K562 (cell line): Measurements from ENCODE around the gene CDKL4. TPM values are rescaled to one million over a fixed set of nuclear protein-coding genes. Genes with fewer than 3 reads are reported as not detected.
A peak's percentile ranks its signal among the peaks of the same experiment; 100 is the strongest.

Experiments
- ATAC-seq: fragments of 200-7000 bp; cut with Tn5 transposase; 3 replicates; pipeline ENCODE4 v1.9.1; 2020; ENCODE audit warnings: moderate library complexity
- Bru-seq: library from RNA; stranded (reverse); fragments of 400-500 nt; gene quantifications from one replicate; lab custom pipeline; 2021; lab: Mats Ljungman, UMichigan
- BruChase-seq, 2 experiments: library from RNA; stranded (reverse); fragments of 400-500 nt; gene quantifications; one replicate each; lab custom pipeline; 2021; lab: Mats Ljungman, UMichigan
- BruUV-seq: library from RNA; stranded (reverse); fragments of 400-500 nt; replicated peaks from 2 replicates; lab custom pipeline; 2021; lab: Mats Ljungman, UMichigan
- CTCF ChIA-PET: fragments of 300-600 bp; formaldehyde crosslinking; extraction: SDS; loops from one replicate; lab custom pipeline; 2021; ENCODE audit warnings: low intra/inter-chr PET ratio; lab: Yijun Ruan, JAX
- POLR2A ChIA-PET: fragments of 300-600, 350-650 bp; sonication (Branson Sonifier 250); formaldehyde crosslinking; extraction: SDS; loops from one replicate; lab custom pipeline; 2021; ENCODE audit warnings: antibody characterized with exemption, inconsistent platforms; lab: Yijun Ruan, JAX
- DNase-seq, 4 experiments: peaks; one replicate each; pipeline versions ENCODE4 v3.0.0 to v3.0.0-alpha.2; 2011 to 2018; ENCODE audit warnings: low spot score in 3 of 4, mixed read lengths in 3 of 4; ENCODE audit errors: extremely low read depth in 1 of 4
- FAIRE-seq: peaks from 2 replicates; lab custom pipeline; 2011; peaks lifted over from hg19 to GRCh38; lab: Jason Lieb, UNC
- H2AFZ ChIP-seq: 2 replicates; pipeline ENCODE4 v1.6.0; 2011; ENCODE audit warnings: low read depth, low read length, control low read depth, inconsistent platforms
- H3K27ac ChIP-seq: fragments of 200-600 bp; 3 replicates; pipeline ENCODE4 v1.8.0; 2011; ENCODE audit warnings: low read depth, mild to moderate bottlenecking, control low read depth, inconsistent platforms, low read length, moderate library complexity, mixed read lengths; ENCODE audit errors: extremely low read depth
- H3K27me3 ChIP-seq, 2 experiments: fragments of 300-600 bp in 1 of 2; 2 replicates in 1 of 2; 3 replicates in 1 of 2; pipeline versions ENCODE4 v1.6.0 to v1.8.0; 2011; ENCODE audit warnings: inconsistent platforms in 2 of 2, low read length in 2 of 2, mild to moderate bottlenecking in 1 of 2, mixed read lengths in 1 of 2, moderate library complexity in 1 of 2; ENCODE audit not compliant: control insufficient read depth in 2 of 2, insufficient read depth in 2 of 2
- H3K36me3 ChIP-seq: fragments of 300-600 bp; 3 replicates; pipeline ENCODE4 v1.8.0; 2011; ENCODE audit warnings: mild to moderate bottlenecking, low read length, inconsistent platforms; ENCODE audit not compliant: control insufficient read depth, insufficient read depth
- H3K4me1 ChIP-seq, 2 experiments: fragments of 200-600 bp in 1 of 2; replicated peaks in 1 of 2; 2 replicates in 1 of 2; 3 replicates in 1 of 2; pipeline versions ENCODE4 v1.5.1 to v1.8.0; 2011; ENCODE audit warnings: inconsistent platforms in 2 of 2, low read length in 2 of 2, mild to moderate bottlenecking in 1 of 2, mixed read lengths in 1 of 2, moderate library complexity in 1 of 2; ENCODE audit not compliant: control insufficient read depth in 2 of 2, insufficient read depth in 2 of 2
- H3K4me2 ChIP-seq: 2 replicates; pipeline ENCODE4 v1.6.1; 2011; ENCODE audit warnings: low read length, control low read depth, inconsistent platforms, mixed read lengths; ENCODE audit not compliant: insufficient read depth
- H3K4me3 ChIP-seq: fragments of 200-600 bp; sonication (generic), shearing (Covaris generic); 2 replicates; pipeline ENCODE4 v1.5.1; 2016; ENCODE audit warnings: control low read depth, inconsistent platforms
- H3K79me2 ChIP-seq: fragments of 200-600 bp; 3 replicates; pipeline ENCODE4 v1.8.0; 2011; ENCODE audit warnings: low read length, inconsistent platforms; ENCODE audit not compliant: control insufficient read depth, insufficient read depth
- H3K9ac ChIP-seq, 2 experiments: 2 replicates each; pipeline versions ENCODE4 v1.6.0 to v1.6.1; 2011; ENCODE audit warnings: low read depth in 2 of 2, low read length in 2 of 2, control low read depth in 1 of 2, inconsistent platforms in 1 of 2, mild to moderate bottlenecking in 1 of 2, mixed read lengths in 1 of 2; ENCODE audit not compliant: insufficient read depth in 1 of 2
- H3K9me1 ChIP-seq: one replicate; pipeline ENCODE4 v1.6.0; 2011; ENCODE audit warnings: inconsistent platforms, mild to moderate bottlenecking, low read length, moderate library complexity; ENCODE audit not compliant: control insufficient read depth, insufficient read depth
- H3K9me3 ChIP-seq: replicated peaks from 2 replicates; pipeline ENCODE4 v1.5.1; 2011; ENCODE audit warnings: low read depth, low read length, inconsistent platforms; ENCODE audit not compliant: control insufficient read depth, insufficient read depth
- H4K20me1 ChIP-seq: replicated peaks from 2 replicates; pipeline ENCODE4 v1.6.1; 2011; ENCODE audit warnings: low read length, inconsistent platforms, mixed read lengths; ENCODE audit not compliant: control insufficient read depth, insufficient read depth
- CHD2 ChIP-seq: IDR thresholded peaks from 2 replicates; pipeline ENCODE4 v1.6.1; 2011; ENCODE audit warnings: low read depth, low read length
- ETV1 ChIP-seq: fragments of 450-650 bp; conservative IDR thresholded peaks from 2 replicates; pipeline ENCODE4 v1.6.1; 2016; ENCODE audit warnings: missing genetic modification characterization, control low read depth, low read depth, missing compliant biosample characterization
- HNRNPH1 ChIP-seq: fragments of 200-400 bp; formaldehyde crosslinking; optimal IDR thresholded peaks from 2 replicates; pipeline ENCODE3; 2017; ENCODE audit warnings: low read depth, mild to moderate bottlenecking, low read length, moderate library complexity
- ILK ChIP-seq: fragments of 450-650 bp; IDR thresholded peaks from 2 replicates; pipeline ENCODE4 v1.6.1; 2016; ENCODE audit warnings: missing genetic modification characterization, low read depth, mild to moderate bottlenecking, missing compliant biosample characterization, moderate library complexity, borderline replicate concordance
- NRF1 ChIP-seq, 2 experiments: fragments of 450-650 bp; IDR thresholded peaks in 1 of 2; conservative IDR thresholded peaks in 1 of 2; 2 replicates each; pipeline ENCODE4 v1.6.1; 2014; ENCODE audit warnings: mild to moderate bottlenecking in 2 of 2
- POLR2G ChIP-seq: fragments of 200-400 bp; formaldehyde crosslinking; IDR thresholded peaks from 2 replicates; pipeline ENCODE4 v1.6.1; 2017; ENCODE audit warnings: low read depth, mild to moderate bottlenecking, antibody characterized with exemption, low read length, moderate library complexity
- RBM14 ChIP-seq: fragments of 200-400 bp; formaldehyde crosslinking; IDR thresholded peaks from 2 replicates; pipeline ENCODE4 v1.6.1; 2018; ENCODE audit warnings: low read depth, mild to moderate bottlenecking, low read length, moderate library complexity, borderline replicate concordance; ENCODE audit not compliant: insufficient read depth
- RBM22 ChIP-seq: fragments of 200-400 bp; formaldehyde crosslinking; IDR thresholded peaks from 2 replicates; pipeline ENCODE4 v1.6.1; 2018; ENCODE audit warnings: low read length, low read depth; ENCODE audit not compliant: poor library complexity, severe bottlenecking
- ZNF133 ChIP-seq: fragments of 250-450 bp; sonication (Bioruptor Pico); IDR thresholded peaks from 2 replicates; pipeline ENCODE4 v1.4.0; 2020; ENCODE audit warnings: mild to moderate bottlenecking
- WGBS: fragments of 100-300 bp; shearing (Covaris generic); methylation state at CpG from one replicate; pipeline ENCODE4 v1.1.6; 2016; ENCODE audit warnings: low coverage, mixed read lengths; ENCODE audit not compliant: insufficient coverage; ENCODE audit errors: missing lambda C conversion rate; 5-methylcytosine and 5-hydroxymethylcytosine counted together
- in situ Hi-C: fragments of 300-500 bp; cut with MboI; formaldehyde crosslinking; loops from 4 replicates; pipeline ENCODE4 v1.15.0; 2018; ENCODE audit warnings: inconsistent platforms, mixed read lengths
- intact Hi-C: fragments of 100-400 bp; cut with micrococcal nuclease; formaldehyde crosslinking; loops from 2 replicates; pipeline ENCODE4 v1.14.2; 2022
- long read RNA-seq, 3 experiments: library from polyadenylated mRNA in 2 of 3; library from RNA in 1 of 3; unstranded in 2 of 3; stranded (forward) in 1 of 3; transcript quantifications; one replicate each; pipeline ENCODE4 v2.0.0, GENCODE V29; 2019 to 2022
- polyA minus RNA-seq, 3 experiments: library from RNA; depleted of rRNA, polyadenylated mRNA; stranded (reverse); fragments of >200 nt; gene quantifications; 2 replicates each; pipeline ENCODE4 v1.2.3, GENCODE V29; 2011
- polyA plus RNA-seq, 8 experiments: library from polyadenylated mRNA; depleted of rRNA in 4 of 8; stranded (reverse) in 5 of 8; unstranded in 3 of 8; fragments of >200 nt; fragmentation: Nextera tagmentation in 2 of 8; fragmentation: Illumina TruSeq in 1 of 8; extraction: Ambion mirVana in 2 of 8; extraction: Trizol in 1 of 8; gene quantifications; 2 replicates each; pipeline versions ENCODE4 v1.2.1 to v1.2.3, GENCODE V29; 2011 to 2014; ENCODE audit warnings: inconsistent platforms in 1 of 8, missing spikeins in 1 of 8
- total RNA-seq, 7 experiments: library from RNA; depleted of rRNA in 6 of 7; stranded (reverse); fragments of >200 nt in 6 of 7; fragmentation: Illumina TruSeq in 2 of 7; extraction: Trizol in 2 of 7; gene quantifications; 2 replicates each; pipeline versions ENCODE4 v1.2.1 to v1.2.3, GENCODE V29; 2011 to 2021; ENCODE audit warnings: low replicate concordance in 1 of 7
- TF ChIP-seq, protein P1 (sequence below): fragments of 450-650 bp; IDR thresholded peaks from one replicate; pipeline ENCODE4 v1.6.1; 2018; ENCODE audit warnings: mild to moderate bottlenecking, moderate library complexity; ENCODE audit not compliant: partially characterized antibody
- TF ChIP-seq, protein P2 (sequence below): sonication (generic); formaldehyde crosslinking; IDR thresholded peaks from 2 replicates; pipeline ENCODE4 v1.8.1; 2023; ENCODE audit warnings: mild to moderate bottlenecking, missing genetic modification reagents

The CDKL4 gene
- total RNA-seq (2011; cell fraction: chromatin; rRNA removed; ENCODE audit: low replicate concordance): not detected in 2 replicates
- total RNA-seq (2011; cell fraction: nucleolus; rRNA removed): not detected in 2 replicates
- total RNA-seq (2011; cell fraction: nucleoplasm; rRNA removed): not detected in 2 replicates
- total RNA-seq (2014; rRNA removed) (not detected in 2 replicates), total RNA-seq (2014; rRNA removed; fragmentation: Illumina TruSeq; extraction: Trizol) (not detected in 2 replicates), total RNA-seq (2015; rRNA removed; fragmentation: Illumina TruSeq; extraction: Trizol) (not detected in 2 replicates), total RNA-seq (2021) (not detected in 2 replicates), polyA plus RNA-seq (2011; rRNA removed) (not detected in 2 replicates), polyA plus RNA-seq (2014; fragmentation: Illumina TruSeq; extraction: Trizol) (not detected in 2 replicates), polyA plus RNA-seq (2014; fragmentation: Nextera tagmentation; extraction: Ambion mirVana) (not detected), polyA plus RNA-seq (2014; rRNA removed) (not detected in 2 replicates), polyA minus RNA-seq (2011; rRNA and poly(A)+ RNA removed) (0.45 TPM in 1 of 2 replicates, not detected in the other), Bru-seq, nascent RNA (percentile 24 among the genes with signal in this experiment), BruChase-seq, experiment 1, labeled RNA remaining after a 2-hour chase (percentile 52 among the genes with signal in this experiment), BruChase-seq, experiment 2, labeled RNA remaining after a 6-hour chase (percentile 47 among the genes with signal in this experiment)
- polyA plus RNA-seq (2011; cell fraction: cytosol; rRNA removed): not detected in 2 replicates
- polyA plus RNA-seq (2011; cell fraction: nucleus; rRNA removed): not detected in 2 replicates
- not detected in 2 replicates for polyA plus RNA-seq (2012)
- polyA minus RNA-seq (2011; cell fraction: cytosol; rRNA and poly(A)+ RNA removed): not detected in 2 replicates
- polyA minus RNA-seq (2011; cell fraction: nucleus; rRNA and poly(A)+ RNA removed): not detected in 2 replicates
- long read RNA-seq, experiment 1: 0 reads
- long read RNA-seq, experiment 2: 0 reads
- long read RNA-seq, experiment 3: 0 reads

DNA sequence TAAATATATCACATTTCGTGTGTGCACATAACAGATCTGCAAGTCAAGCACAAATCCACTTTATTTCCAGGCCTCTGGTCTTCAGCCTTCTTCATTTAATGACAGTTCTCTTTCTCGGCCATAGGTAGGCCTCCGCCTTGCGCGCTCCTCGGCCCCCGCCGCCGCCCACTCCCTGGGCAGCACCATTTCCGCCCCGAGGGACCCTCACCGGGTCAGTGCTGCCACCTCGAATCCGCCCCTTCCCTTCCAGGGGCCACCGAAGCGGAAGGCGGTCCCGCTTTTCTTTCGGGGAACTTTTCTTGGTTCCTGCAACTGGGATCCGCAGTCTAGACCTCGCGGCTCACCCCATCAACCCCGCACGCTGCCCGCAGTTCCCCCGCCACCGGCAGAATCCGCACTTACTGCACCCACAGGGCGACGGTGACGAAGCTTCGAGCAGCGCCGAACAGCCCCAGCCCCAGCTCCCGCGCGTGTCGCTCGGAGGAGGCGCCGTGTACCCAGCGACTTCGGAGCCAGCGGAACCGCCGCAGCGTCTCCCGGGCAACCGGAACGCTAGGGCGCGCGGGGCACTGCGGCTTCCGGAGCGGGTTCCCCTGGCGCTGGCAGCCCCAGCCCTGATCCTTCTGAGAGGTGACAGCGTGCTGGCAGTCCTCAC is at the start of gene CDKL4:
CDKL4 (minus strand) TSS at position 502 of the 655 bp plus-strand sequence.
- Histone ChIP-seq H3K79me2 (no peaks in the 10 kb centered on the region), H4K20me1 (no peaks in the 10 kb centered on the region), H3K9me3 (no peaks in the 10 kb centered on the region; the same call in 1 of the 2 replicates), H3K4me2 (no peak within 1 kb of the TSS), H3K9me1 (no peaks in the 10 kb centered on the region), H3K4me1 (no peaks in the 10 kb centered on the region), H3K27ac (no peak within 1 kb of the TSS), H3K9ac (no peak within 1 kb of the TSS), H3K4me3 (no peak within 1 kb of the TSS), H3K36me3 (peaks cover 3% of the 10 kb centered on the region; the same call in 1 of the 3 replicates), H3K27me3 (no peaks in the 10 kb centered on the region), H2AFZ (no peak within 1 kb of the TSS)
- no TSS peak for BruUV-seq
- TF ChIP-seq, protein P1, sequence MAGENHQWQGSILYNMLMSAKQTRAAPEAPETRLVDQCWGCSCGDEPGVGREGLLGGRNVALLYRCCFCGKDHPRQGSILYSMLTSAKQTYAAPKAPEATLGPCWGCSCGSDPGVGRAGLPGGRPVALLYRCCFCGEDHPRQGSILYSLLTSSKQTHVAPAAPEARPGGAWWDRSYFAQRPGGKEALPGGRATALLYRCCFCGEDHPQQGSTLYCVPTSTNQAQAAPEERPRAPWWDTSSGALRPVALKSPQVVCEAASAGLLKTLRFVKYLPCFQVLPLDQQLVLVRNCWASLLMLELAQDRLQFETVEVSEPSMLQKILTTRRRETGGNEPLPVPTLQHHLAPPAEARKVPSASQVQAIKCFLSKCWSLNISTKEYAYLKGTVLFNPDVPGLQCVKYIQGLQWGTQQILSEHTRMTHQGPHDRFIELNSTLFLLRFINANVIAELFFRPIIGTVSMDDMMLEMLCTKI: no peak
- TF ChIP-seq ZNF133 (CRISPR knock-in tag) (no peak), RBM14 (no peak), POLR2G (peak; percentile 18; the same call in 1 of the 2 replicates), RBM22 (peak; percentile 42), ETV1 (tag) (no peak), NRF1 (conservative IDR thresholded peaks at IDR 0.05 in 1 of 2, IDR thresholded peaks at IDR 0.05 in 1 of 2) (no peak), CHD2 (no peak), ILK (tag) (no peak), HNRNPH1 (no peak)
- TF ChIP-seq, protein P2, sequence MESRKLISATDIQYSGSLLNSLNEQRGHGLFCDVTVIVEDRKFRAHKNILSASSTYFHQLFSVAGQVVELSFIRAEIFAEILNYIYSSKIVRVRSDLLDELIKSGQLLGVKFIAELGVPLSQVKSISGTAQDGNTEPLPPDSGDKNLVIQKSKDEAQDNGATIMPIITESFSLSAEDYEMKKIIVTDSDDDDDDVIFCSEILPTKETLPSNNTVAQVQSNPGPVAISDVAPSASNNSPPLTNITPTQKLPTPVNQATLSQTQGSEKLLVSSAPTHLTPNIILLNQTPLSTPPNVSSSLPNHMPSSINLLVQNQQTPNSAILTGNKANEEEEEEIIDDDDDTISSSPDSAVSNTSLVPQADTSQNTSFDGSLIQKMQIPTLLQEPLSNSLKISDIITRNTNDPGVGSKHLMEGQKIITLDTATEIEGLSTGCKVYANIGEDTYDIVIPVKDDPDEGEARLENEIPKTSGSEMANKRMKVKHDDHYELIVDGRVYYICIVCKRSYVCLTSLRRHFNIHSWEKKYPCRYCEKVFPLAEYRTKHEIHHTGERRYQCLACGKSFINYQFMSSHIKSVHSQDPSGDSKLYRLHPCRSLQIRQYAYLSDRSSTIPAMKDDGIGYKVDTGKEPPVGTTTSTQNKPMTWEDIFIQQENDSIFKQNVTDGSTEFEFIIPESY (CRISPR knock-in tag): peak; percentile 62
- CTCF ChIA-PET: no interaction called here
- ATAC-seq (no peak), FAIRE-seq (no peak), DNase-seq (no peak)
- intact Hi-C loops: no loop called here
- WGBS: 92% methylated on average over 29 of the region's 58 CpGs
- POLR2A ChIA-PET: interaction anchor here (2.2 kb wide), 1 partner anchor 11 kb away, joined by 4 read pairs; no protein-coding TSS in a partner anchor
- in situ Hi-C loops: loop anchor here (25.0 kb wide), 1 partner anchor 306 kb away; no protein-coding TSS in a partner anchor
